HCT116 (cell line): ENCODE measurements around the gene POLH.

ENCODE experiments used
- CEBPB ChIP-seq: IDR thresholded peaks from 2 replicates; pipeline ENCODE4 v1.6.1; 2012; ENCODE audit warnings: low read depth
- CTCF ChIP-seq, 3 experiments: fragments of 200-600 bp in 1 of 3; sonication (generic) in 1 of 3; IDR thresholded peaks in 2 of 3; conservative IDR thresholded peaks in 1 of 3; 2 replicates each; pipeline ENCODE4 v1.5.1; 2012 to 2017; ENCODE audit warnings: low read depth in 2 of 3, low read length in 2 of 3, antibody characterized with exemption in 1 of 3, borderline replicate concordance in 1 of 3, control low read depth in 1 of 3, mild to moderate bottlenecking in 1 of 3, mixed read lengths in 1 of 3, mixed run types in 1 of 3, moderate library complexity in 1 of 3; ENCODE audit not compliant: insufficient read depth in 1 of 3
- EZH2 ChIP-seq: fragments of 200-600 bp; sonication (generic); IDR thresholded peaks from 2 replicates; pipeline ENCODE4 v1.6.1; 2017; ENCODE audit warnings: antibody characterized with exemption, mixed run types
- FOSL1 ChIP-seq: IDR thresholded peaks from 2 replicates; pipeline ENCODE4 v1.6.1; 2012; ENCODE audit warnings: low read depth
- POLR2A ChIP-seq: IDR thresholded peaks from 2 replicates; pipeline ENCODE4 v1.7.0; 2011; ENCODE audit warnings: borderline replicate concordance; ENCODE audit not compliant: insufficient read depth, insufficient read length; ENCODE audit errors: extremely low read depth
- SIN3A ChIP-seq: IDR thresholded peaks from 2 replicates; pipeline ENCODE4 v1.6.1; 2012; ENCODE audit warnings: low read depth
- SP1 ChIP-seq: IDR thresholded peaks from 2 replicates; pipeline ENCODE4 v1.6.1; 2012; ENCODE audit warnings: low read depth
- TCF7L2 ChIP-seq: IDR thresholded peaks from 2 replicates; pipeline ENCODE4 v1.7.0; 2011; ENCODE audit warnings: borderline replicate concordance, inconsistent platforms; ENCODE audit not compliant: insufficient read depth, insufficient read length; ENCODE audit errors: extremely low read depth
- YY1 ChIP-seq: IDR thresholded peaks from 2 replicates; pipeline ENCODE4 v1.6.1; 2011; ENCODE audit warnings: low read length, low read depth, moderate library complexity, mild to moderate bottlenecking; ENCODE audit not compliant: insufficient replicate concordance; ENCODE audit errors: extremely low read depth

GRCh38 chr6:43570876-43571441 lies 5.0 kb upstream of the POLH start:
- no peak for TF ChIP-seq SIN3A
- TF ChIP-seq POLR2A: no peak
- no peak for TF ChIP-seq CTCF (IDR thresholded peaks at IDR 0.05 in 2 of 3, conservative IDR thresholded peaks at IDR 0.05 in 1 of 3; ENCODE audit: borderline replicate concordance in 1 of 3, insufficient read depth in 1 of 3, low read depth in 2 of 3, low read length in 2 of 3)
- no peak for TF ChIP-seq YY1
- TF ChIP-seq CEBPB: no peak; the same call in 1 of the 2 replicates
- TF ChIP-seq SP1: no peak
- TF ChIP-seq FOSL1: no peak
- no peak for TF ChIP-seq EZH2
- no peak for TF ChIP-seq TCF7L2
